ENCODE data around the gene VTI1B.

DNA sequence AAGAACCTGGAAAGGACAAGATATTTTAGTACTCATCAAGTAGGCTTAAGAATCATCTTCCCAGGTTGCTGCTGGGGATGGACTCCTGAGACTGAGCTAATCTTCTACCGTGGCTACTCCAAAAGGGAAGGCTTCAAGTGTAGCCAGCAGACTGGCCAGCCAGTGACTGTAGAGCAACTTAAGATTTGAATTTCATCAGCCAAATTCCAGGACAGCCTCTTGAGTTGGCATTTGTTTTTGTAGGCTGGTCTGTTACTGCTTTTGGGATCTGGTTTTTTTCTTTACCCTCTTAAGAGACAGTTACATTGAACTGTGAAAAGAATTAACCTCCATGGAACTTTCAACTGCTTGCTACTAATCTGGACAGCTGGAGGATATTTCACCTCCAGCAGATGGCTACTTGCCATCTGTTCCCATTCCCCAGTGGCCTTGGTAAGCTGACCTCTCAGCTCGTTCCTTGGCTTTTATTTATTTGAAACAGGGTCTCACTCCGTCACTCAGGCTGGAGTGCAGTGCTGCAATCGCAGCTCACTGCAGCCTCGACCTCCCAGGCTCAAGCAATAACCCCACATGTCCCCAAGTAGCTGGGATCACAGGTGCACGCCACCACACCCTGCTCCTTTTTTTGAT is 20.7 kb downstream of the VTI1B start:
- TF ChIP-seq, protein P1, sequence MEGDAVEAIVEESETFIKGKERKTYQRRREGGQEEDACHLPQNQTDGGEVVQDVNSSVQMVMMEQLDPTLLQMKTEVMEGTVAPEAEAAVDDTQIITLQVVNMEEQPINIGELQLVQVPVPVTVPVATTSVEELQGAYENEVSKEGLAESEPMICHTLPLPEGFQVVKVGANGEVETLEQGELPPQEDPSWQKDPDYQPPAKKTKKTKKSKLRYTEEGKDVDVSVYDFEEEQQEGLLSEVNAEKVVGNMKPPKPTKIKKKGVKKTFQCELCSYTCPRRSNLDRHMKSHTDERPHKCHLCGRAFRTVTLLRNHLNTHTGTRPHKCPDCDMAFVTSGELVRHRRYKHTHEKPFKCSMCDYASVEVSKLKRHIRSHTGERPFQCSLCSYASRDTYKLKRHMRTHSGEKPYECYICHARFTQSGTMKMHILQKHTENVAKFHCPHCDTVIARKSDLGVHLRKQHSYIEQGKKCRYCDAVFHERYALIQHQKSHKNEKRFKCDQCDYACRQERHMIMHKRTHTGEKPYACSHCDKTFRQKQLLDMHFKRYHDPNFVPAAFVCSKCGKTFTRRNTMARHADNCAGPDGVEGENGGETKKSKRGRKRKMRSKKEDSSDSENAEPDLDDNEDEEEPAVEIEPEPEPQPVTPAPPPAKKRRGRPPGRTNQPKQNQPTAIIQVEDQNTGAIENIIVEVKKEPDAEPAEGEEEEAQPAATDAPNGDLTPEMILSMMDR (IDR thresholded peaks at IDR 0.05; ENCODE audit: insufficient read depth, low read length, poor library complexity, severe bottlenecking), result no peak
- TF ChIP-seq EZH2phosphoT487 (conservative IDR thresholded peaks at IDR 0.05; ENCODE audit: low read length), result no peak
